Kidney (tissue), 14 donors: ENCODE measurements around the gene PDSS1. TPM values are rescaled to one million over a fixed set of nuclear protein-coding genes. Genes with fewer than 3 reads are reported as not detected.

Experiments
- DNase-seq, 5 donors: peaks; one replicate each; pipeline ENCODE4 v3.0.0-alpha.2; 2013 to 2020
- FAIRE-seq: peaks from 2 replicates; lab custom pipeline; 2012; peaks lifted over from hg19 to GRCh38; lab: Jason Lieb, UNC
- H3K27ac ChIP-seq, 2 donors: one replicate each; pipeline ENCODE4 v1.7.0; 2013; ENCODE audit warnings: low read depth in 2 of 2, low read length in 2 of 2, inconsistent platforms in 1 of 2
- H3K27me3 ChIP-seq: one replicate; pipeline ENCODE4 v1.7.1; 2013; ENCODE audit warnings: low read length, inconsistent platforms; ENCODE audit not compliant: control insufficient read depth, insufficient read depth
- H3K36me3 ChIP-seq, 3 donors: one replicate each; pipeline versions ENCODE4 v1.7.0 to v1.7.1; 2013; ENCODE audit warnings: low read length in 3 of 3, control low read depth in 1 of 3, inconsistent platforms in 1 of 3; ENCODE audit not compliant: insufficient read depth in 3 of 3, control insufficient read depth in 2 of 3
- H3K4me1 ChIP-seq, 3 donors: one replicate each; pipeline versions ENCODE4 v1.7.0 to v1.7.1; 2013; ENCODE audit warnings: low read length in 3 of 3, inconsistent platforms in 1 of 3, low read depth in 1 of 3; ENCODE audit not compliant: control insufficient read depth in 2 of 3, insufficient read depth in 2 of 3
- H3K4me3 ChIP-seq, 3 donors: one replicate each; pipeline versions ENCODE4 v1.7.0 to v1.8.1; 2013; ENCODE audit warnings: low read length in 3 of 3, control low read depth in 1 of 3, inconsistent platforms in 1 of 3
- H3K9ac ChIP-seq, 3 donors: one replicate each; pipeline versions ENCODE4 v1.7.0 to v1.7.1; 2013; ENCODE audit warnings: low read length in 3 of 3, control low read depth in 1 of 3, inconsistent platforms in 1 of 3
- H3K9me3 ChIP-seq, 3 donors: one replicate each; pipeline versions ENCODE4 v1.7.0 to v1.7.1; 2013; ENCODE audit warnings: low read length in 3 of 3, control low read depth in 1 of 3, inconsistent platforms in 1 of 3; ENCODE audit not compliant: control insufficient read depth in 2 of 3, insufficient read depth in 1 of 3
- CTCF ChIP-seq: IDR thresholded peaks from 3 replicates; pipeline ENCODE4 v1.5.1; 2012; ENCODE audit warnings: mild to moderate bottlenecking, moderate library complexity, borderline replicate concordance; ENCODE audit not compliant: insufficient read depth; ENCODE audit errors: extremely low read depth
- intact Hi-C: fragments of 100-400 bp; cut with DNase I; formaldehyde crosslinking; loops from one replicate; pipeline ENCODE4 v1.11.1; 2022
- polyA plus RNA-seq: library from polyadenylated mRNA; stranded (reverse); fragments of 350-450 nt; fragmentation: Illumina TruSeq; extraction: RNeasy Lipid Tissue Mini Kit (QIAGEN cat#74804); gene quantifications from one replicate; pipeline ENCODE4 v1.2.3, GENCODE V29; 2014; ENCODE audit warnings: low read depth, low replicate concordance; ENCODE audit not compliant: insufficient read depth
- total RNA-seq: library from RNA; stranded (reverse); fragmentation: NEBNext Ultra II Directional; extraction: Animal tissue kit (Norgen Biotek cat#: 25700); gene quantifications from one replicate; pipeline ENCODE4 v1.2.1, GENCODE V29; 2021
- donor health status: control.
- donor health status: control.
- donor health status: control.
- donor health status: control.
- donor health status: control.
- donor health status: DM: yes; HTN: yes; CAD: no.
- donor health status: Normal renal cell carcinoma (clear cell type).

Gene PDSS1
- total and polyA plus RNA-seq, 2 donors from 2014 or later, result 5.2 to 11.8 TPM

GRCh38 chr10:26733750-26734568 lies 36.5 kb downstream of the PDSS1 start:
- H3K4me3 ChIP-seq, result peak overlapping the region in 1 of 3 donors; percentile 9
- peaks cover 0 to 15% (median 0%) of the 10 kb centered on the region in 3 donors for H3K4me1 ChIP-seq
- TF ChIP-seq CTCF, result no peak
- H3K27ac ChIP-seq, result no peak overlapping the region
- H3K36me3 ChIP-seq, result peaks cover 0 to 20% (median 16%) of the 10 kb centered on the region in 3 donors
- H3K27me3 ChIP-seq, result no peaks in the 10 kb centered on the region
- DNase-seq, result peak in 4 of 5 donors; percentile 36 to 57 (median 48)
- intact Hi-C loops, result loop anchor here (5.0 kb wide), 1 partner anchor 143 kb away; no protein-coding TSS in a partner anchor
- no peak for FAIRE-seq
- no peak overlapping the region for H3K9ac ChIP-seq
- H3K9me3 ChIP-seq, result no peaks in the 10 kb centered on the region

- DNase-seq (no peak), FAIRE-seq (no peak)
- Histone ChIP-seq H3K9ac (no peak overlapping the region), H3K27ac (no peak overlapping the region), H3K4me3 (no peak overlapping the region), H3K27me3 (no peaks in the 10 kb centered on the region), H3K9me3 (no peaks in the 10 kb centered on the region), H3K36me3 (peaks cover 0 to 20% (median 16%) of the 10 kb centered on the region in 3 donors), H3K4me1 (peaks cover 0 to 15% (median 0%) of the 10 kb centered on the region in 3 donors)
- no peak for TF ChIP-seq CTCF
- intact Hi-C loops, result no loop called here
Measured at GRCh38 chr10:26735435-26735834, 37.9 kb downstream of the PDSS1 start.

- H3K9ac ChIP-seq, result no peak overlapping the region
- intact Hi-C loops, result no loop called here
- H3K27ac ChIP-seq, result no peak overlapping the region
- H3K4me3 ChIP-seq, result no peak overlapping the region
- H3K36me3 ChIP-seq, result peaks cover 0 to 20% (median 10%) of the 10 kb centered on the region in 3 donors
- H3K4me1 ChIP-seq, result peaks cover 0 to 15% (median 0%) of the 10 kb centered on the region in 3 donors
- DNase-seq (peak in 1 of 5 donors; percentile 3), FAIRE-seq (no peak)
- TF ChIP-seq CTCF, result no peak
- no peaks in the 10 kb centered on the region for H3K27me3 ChIP-seq
- H3K9me3 ChIP-seq, result no peaks in the 10 kb centered on the region
Measured at GRCh38 chr10:26737730-26738129, 40.2 kb downstream of the PDSS1 start.
